Activated naive CD8-positive, alpha-beta T cell treated with anti-CD3 and anti-CD28 coated beads, Interleukin-2, amount 10 ng/mL, durations not matched to agents 7 days and 5 days (primary cell): Measurements from ENCODE around the gene SPRYD3. TPM values are rescaled to one million over a fixed set of nuclear protein-coding genes. Genes with fewer than 3 reads are reported as not detected.
"Not testable (repeated sequence)": the region's sequence is repeated elsewhere in the genome, so short reads cannot be mapped to it uniquely, and the experiment has no call there.

Experiments
- ATAC-seq: fragments of 150-1000 bp; cut with Tn5 transposase; one replicate; pipeline ENCODE4 v1.10.0; 2021; ENCODE audit warnings: low read depth, moderate library complexity
- POLR2A ChIA-PET: fragments of 350-600 bp; sonication (Branson Sonifier 250); formaldehyde crosslinking; loops from one replicate; lab custom pipeline; 2021; ENCODE audit warnings: antibody characterized with exemption; lab: Charles Lee
- DNase-seq: peaks from one replicate; pipeline ENCODE4 v3.0.0; 2021
- H3K27ac Mint-ChIP-seq: one replicate; pipeline ENCODE4 v1.8.0; 2022; ENCODE audit warnings: mild to moderate bottlenecking, mixed read lengths
- H3K27me3 Mint-ChIP-seq: one replicate; pipeline ENCODE4 v1.8.0; 2022; ENCODE audit warnings: mild to moderate bottlenecking, moderate library complexity, mixed read lengths
- H3K36me3 Mint-ChIP-seq: one replicate; pipeline ENCODE4 v1.8.0; 2021; ENCODE audit warnings: mild to moderate bottlenecking, mixed read lengths
- H3K4me1 Mint-ChIP-seq: one replicate; pipeline ENCODE4 v1.8.0; 2021; ENCODE audit warnings: mixed read lengths
- H3K4me3 Mint-ChIP-seq: one replicate; pipeline ENCODE4 v1.8.0; 2022; ENCODE audit warnings: mild to moderate bottlenecking, moderate library complexity, mixed read lengths
- H3K9me3 Mint-ChIP-seq: one replicate; pipeline ENCODE4 v1.8.0; 2021; ENCODE audit warnings: mixed read lengths
- total RNA-seq, 2 experiments: library from RNA; stranded (reverse); gene quantifications; one replicate each; pipeline ENCODE4 v1.2.3, GENCODE V29; 2021

The SPRYD3 gene
- total RNA-seq, 2 experiments from 2014 or later: 34.4 to 37.8 TPM

- H3K27me3 Mint-ChIP-seq, H3K36me3 Mint-ChIP-seq, H3K9me3 Mint-ChIP-seq, H3K4me3 Mint-ChIP-seq, DNase-seq, H3K27ac Mint-ChIP-seq, ATAC-seq, H3K4me1 Mint-ChIP-seq: not testable (repeated sequence)
- POLR2A ChIA-PET: interaction anchor here (0.6 kb wide), 1 partner anchor 267 kb away, joined by 3 read pairs; the partner anchor contains the start of gene SP1
These were observed 33.2 kb upstream of the SPRYD3 start for GRCh38 chr12:53112431-53112830.

GRCh38 chr12:53107122-53107521 is 27.9 kb upstream of the SPRYD3 start:
- no peak overlapping the region for H3K27ac Mint-ChIP-seq
- H3K4me1 Mint-ChIP-seq: peaks cover 29% of the 10 kb centered on the region
- H3K9me3 Mint-ChIP-seq: no peaks in the 10 kb centered on the region
- H3K4me3 Mint-ChIP-seq: no peak overlapping the region
- H3K36me3 Mint-ChIP-seq: peaks cover 19% of the 10 kb centered on the region
- POLR2A ChIA-PET: no interaction called here
- H3K27me3 Mint-ChIP-seq: no peaks in the 10 kb centered on the region
- ATAC-seq (no peak), DNase-seq (no peak)

GRCh38 chr12:53105712-53106439 is 26.7 kb upstream of the SPRYD3 start:
- H3K27ac Mint-ChIP-seq: peak overlapping the region; percentile 65
- H3K36me3 Mint-ChIP-seq: peaks cover 19% of the 10 kb centered on the region

GRCh38 chr12:53105256-53105655 is 26.1 kb upstream of the SPRYD3 start:
- DNase-seq: no peak
- H3K27ac Mint-ChIP-seq: peak overlapping the region; percentile 65
- no peaks in the 10 kb centered on the region for H3K27me3 Mint-ChIP-seq
- no peaks in the 10 kb centered on the region for H3K9me3 Mint-ChIP-seq
- peak overlapping the region; percentile 55 for H3K4me3 Mint-ChIP-seq
- no peak for ATAC-seq
- H3K36me3 Mint-ChIP-seq: peaks cover 19% of the 10 kb centered on the region
- H3K4me1 Mint-ChIP-seq: peaks cover 43% of the 10 kb centered on the region
- POLR2A ChIA-PET: no interaction called here

More at GRCh38 chr12:53105712-53106439, 26.7 kb upstream of the SPRYD3 start:
- Mint-ChIP-seq H3K27me3 (no peaks in the 10 kb centered on the region), H3K4me3 (peak overlapping the region; percentile 55), H3K4me1 (peaks cover 39% of the 10 kb centered on the region), H3K9me3 (no peaks in the 10 kb centered on the region)
- ATAC-seq (no peak), DNase-seq (no peak)
- POLR2A ChIA-PET: interaction anchor here (0.5 kb wide), 1 partner anchor 250 kb away, joined by 3 read pairs; no protein-coding TSS in a partner anchor

- DNase-seq: peak; percentile 56
- POLR2A ChIA-PET: interaction anchor here (0.6 to 3.1 kb wide), 19 partner anchors 19 to 896 kb away, joined by 3 to 32 read pairs (median 5); partner anchors contain the start of genes CSAD, EIF4B, ESPL1 and HOXC9
- Mint-ChIP-seq H3K27me3 (no peaks in the 10 kb centered on the region), H3K4me1 (peaks cover 50% of the 10 kb centered on the region), H3K9me3 (no peaks in the 10 kb centered on the region), H3K36me3 (peaks cover 16% of the 10 kb centered on the region), H3K27ac (peak overlapping the region; percentile 94), H3K4me3 (peak overlapping the region; percentile 69)
- peak; percentile 41 for ATAC-seq
These were observed 24.7 kb upstream of the SPRYD3 start for GRCh38 chr12:53103860-53104305.

GRCh38 chr12:53102883-53103807 is 24.0 kb upstream of the SPRYD3 start, which contains the start of gene SOAT2:
Gene SOAT2 (plus strand): TSS chr12:53103486. CDS start chr12:53103578, 92 bp downstream.
- no peaks in the 10 kb centered on the region for H3K9me3 Mint-ChIP-seq
- POLR2A ChIA-PET: interaction anchor here (0.5 to 3.1 kb wide), 24 partner anchors 18 to 396 kb away, joined by 3 to 32 read pairs (median 4); partner anchors contain the start of genes AAAS, CSAD, EIF4B and ESPL1
- H3K27me3 Mint-ChIP-seq: no peaks in the 10 kb centered on the region
- ATAC-seq: peak; percentile 84
- peak within 1 kb of the TSS; percentile 69 for H3K4me3 Mint-ChIP-seq
- peak within 1 kb of the TSS; percentile 94 for H3K27ac Mint-ChIP-seq
- peak; percentile 62 for DNase-seq
- peaks cover 16% of the 10 kb centered on the region for H3K36me3 Mint-ChIP-seq
- peaks cover 57% of the 10 kb centered on the region for H3K4me1 Mint-ChIP-seq

- ATAC-seq (no peak), DNase-seq (no peak)
- Mint-ChIP-seq H3K27me3 (no peaks in the 10 kb centered on the region), H3K4me1 (peaks cover 60% of the 10 kb centered on the region), H3K36me3 (peaks cover 14% of the 10 kb centered on the region), H3K4me3 (peak overlapping the region; percentile 41), H3K27ac (peak overlapping the region; percentile 94), H3K9me3 (no peaks in the 10 kb centered on the region)
- POLR2A ChIA-PET: interaction anchor here (0.7 to 3.1 kb wide), 14 partner anchors 18 to 277 kb away, joined by 3 to 32 read pairs (median 6); partner anchors contain the start of genes CSAD, EIF4B, SP1 and SPRYD3
These were observed 23.0 kb upstream of the SPRYD3 start for GRCh38 chr12:53101931-53102781.

- no peak for ATAC-seq
- Mint-ChIP-seq H3K4me3 (peak overlapping the region; percentile 44), H3K9me3 (no peaks in the 10 kb centered on the region), H3K4me1 (peaks cover 66% of the 10 kb centered on the region), H3K36me3 (peaks cover 11% of the 10 kb centered on the region), H3K27ac (peak overlapping the region; percentile 70), H3K27me3 (peaks cover 2% of the 10 kb centered on the region)
- POLR2A ChIA-PET: interaction anchor here (3.1 kb wide), 1 partner anchor 22 kb away, joined by 32 read pairs; the partner anchor contains the start of gene SPRYD3
- no peak for DNase-seq
These were observed 22.1 kb upstream of the SPRYD3 start for GRCh38 chr12:53101266-53101665.

- peaks cover 8% of the 10 kb centered on the region for H3K36me3 Mint-ChIP-seq
- ATAC-seq (no peak), DNase-seq (no peak)
- POLR2A ChIA-PET: interaction anchor here (3.4 kb wide), 1 partner anchor 34 kb away, joined by 25 read pairs; no protein-coding TSS in a partner anchor
- H3K9me3 Mint-ChIP-seq: no peaks in the 10 kb centered on the region
- no peak overlapping the region for H3K4me3 Mint-ChIP-seq
- peaks cover 2% of the 10 kb centered on the region for H3K27me3 Mint-ChIP-seq
- H3K27ac Mint-ChIP-seq: peak overlapping the region; percentile 18
- peaks cover 68% of the 10 kb centered on the region for H3K4me1 Mint-ChIP-seq
These were observed 21.4 kb upstream of the SPRYD3 start for GRCh38 chr12:53100466-53101151.

GRCh38 chr12:53099071-53099882 is 20.1 kb upstream of the SPRYD3 start:
- H3K4me3 Mint-ChIP-seq: peak overlapping the region; percentile 80
- DNase-seq (peak; percentile 91), ATAC-seq (peak; percentile 26)
- no peaks in the 10 kb centered on the region for H3K9me3 Mint-ChIP-seq
- peaks cover 62% of the 10 kb centered on the region for H3K4me1 Mint-ChIP-seq
- H3K27me3 Mint-ChIP-seq: peaks cover 2% of the 10 kb centered on the region
- peaks cover under 1% of the 10 kb centered on the region for H3K36me3 Mint-ChIP-seq
- POLR2A ChIA-PET: interaction anchor here (0.5 to 3.4 kb wide), 7 partner anchors 20 to 201 kb away, joined by 3 to 28 read pairs (median 5); partner anchors contain the start of genes EIF4B and SPRYD3
- peak overlapping the region; percentile 92 for H3K27ac Mint-ChIP-seq
